ENCODE measurements around the gene UFD1.

The UFD1 gene, protein sequence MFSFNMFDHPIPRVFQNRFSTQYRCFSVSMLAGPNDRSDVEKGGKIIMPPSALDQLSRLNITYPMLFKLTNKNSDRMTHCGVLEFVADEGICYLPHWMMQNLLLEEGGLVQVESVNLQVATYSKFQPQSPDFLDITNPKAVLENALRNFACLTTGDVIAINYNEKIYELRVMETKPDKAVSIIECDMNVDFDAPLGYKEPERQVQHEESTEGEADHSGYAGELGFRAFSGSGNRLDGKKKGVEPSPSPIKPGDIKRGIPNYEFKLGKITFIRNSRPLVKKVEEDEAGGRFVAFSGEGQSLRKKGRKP

DNA sequence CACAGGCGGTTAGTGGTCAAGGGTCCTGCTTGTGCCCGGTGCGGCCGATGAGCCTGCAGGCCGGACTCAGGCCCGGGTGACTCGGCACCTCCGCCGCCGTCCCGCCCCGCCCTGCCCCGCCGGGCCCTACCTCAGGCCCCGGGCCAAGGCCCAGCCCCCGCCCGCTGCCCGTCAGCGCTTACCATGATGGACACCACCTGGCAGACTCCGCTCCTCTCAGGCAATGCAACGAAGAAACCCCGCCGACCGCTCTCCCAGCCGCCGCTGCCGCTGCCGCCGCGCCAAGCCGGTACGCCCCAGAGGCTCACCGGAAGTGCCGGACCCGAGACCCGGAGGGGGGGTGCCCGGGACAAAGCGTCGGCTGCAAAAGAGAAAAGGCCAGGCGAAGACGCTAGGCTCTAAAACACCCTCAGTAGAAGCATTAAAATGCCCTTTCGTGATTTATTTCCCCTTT, at the start of gene UFD1:
Gene UFD1, minus strand, starts transcription at position 293 of the 454 bp plus-strand sequence. Its CDS starts 108 bp downstream, at position 185.
- peak; percentile 80 for DNase-seq (ENCODE audit: low read depth)

DNA sequence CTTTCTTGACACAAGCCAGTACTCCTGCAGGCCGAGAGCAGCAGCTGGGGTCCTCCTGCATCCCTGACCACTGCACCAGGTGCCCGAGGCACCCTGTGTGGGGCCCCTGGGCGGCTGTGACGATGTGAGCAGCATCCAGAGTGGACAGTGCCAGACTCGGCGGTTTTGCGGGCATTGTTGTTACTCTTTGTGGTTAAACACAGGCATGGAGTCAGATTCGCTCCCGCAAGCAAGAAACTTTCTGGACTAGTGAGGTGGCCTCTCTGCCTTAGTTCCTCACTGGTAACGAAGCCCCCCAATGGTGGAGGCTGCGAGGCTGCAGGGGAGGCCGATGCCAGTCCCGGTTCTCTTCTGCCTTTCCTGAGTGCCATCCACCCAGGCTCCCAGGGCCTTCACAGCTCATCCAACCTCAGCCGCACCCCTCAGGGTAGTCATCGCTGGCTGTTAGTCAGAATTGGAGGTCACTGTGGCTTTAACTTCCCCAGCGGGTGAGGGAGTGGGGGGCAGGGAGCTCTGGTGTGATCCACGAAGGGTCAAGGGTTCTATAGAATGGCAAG, 48.9 kb upstream of the UFD1 start:
- no peak for DNase-seq (ENCODE audit: low read depth)

DNA sequence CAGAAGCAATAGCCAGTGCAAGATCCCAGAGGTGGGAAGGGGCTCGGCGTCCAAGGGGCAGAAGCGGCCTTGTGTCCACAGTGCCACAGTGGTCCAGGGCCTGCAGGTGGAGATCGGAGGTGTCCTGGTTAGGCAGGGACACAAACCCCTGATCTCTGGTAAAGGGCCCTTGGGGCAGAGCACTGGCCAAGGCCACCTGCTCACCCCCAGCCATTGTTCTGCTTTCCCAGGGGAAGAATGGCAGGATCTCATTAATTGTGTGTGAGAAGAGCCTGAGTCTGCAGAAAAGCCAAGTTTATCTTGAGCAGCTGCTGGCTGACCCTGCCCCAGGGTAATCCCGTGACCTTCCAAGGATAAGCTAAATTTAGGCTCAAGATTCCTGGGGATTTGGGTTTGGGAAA, 48.3 kb upstream of the UFD1 start:
- DNase-seq (ENCODE audit: low read depth): no peak

DNA sequence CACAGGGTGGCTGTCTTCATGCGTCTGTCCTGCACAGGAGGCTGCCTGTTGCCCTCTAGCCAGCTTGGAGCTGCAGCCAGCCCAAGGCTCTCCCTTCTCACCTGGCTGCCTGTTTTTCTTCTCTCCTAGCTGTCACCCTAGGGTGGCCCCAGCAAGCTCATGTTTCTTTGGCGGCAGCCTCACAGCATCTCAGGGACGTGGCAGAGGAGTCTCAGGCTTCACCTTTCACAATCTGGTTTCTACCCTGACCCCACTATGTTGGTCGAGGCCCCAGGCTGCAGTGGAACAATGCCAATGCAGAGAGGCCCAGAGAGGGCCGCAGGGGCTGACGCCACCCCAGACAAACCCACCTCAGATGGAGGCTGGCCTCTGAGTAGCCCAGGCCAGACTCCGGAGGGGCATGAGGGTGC, 47.7 kb upstream of the UFD1 start:
- no peak for DNase-seq (ENCODE audit: low read depth)

DNA sequence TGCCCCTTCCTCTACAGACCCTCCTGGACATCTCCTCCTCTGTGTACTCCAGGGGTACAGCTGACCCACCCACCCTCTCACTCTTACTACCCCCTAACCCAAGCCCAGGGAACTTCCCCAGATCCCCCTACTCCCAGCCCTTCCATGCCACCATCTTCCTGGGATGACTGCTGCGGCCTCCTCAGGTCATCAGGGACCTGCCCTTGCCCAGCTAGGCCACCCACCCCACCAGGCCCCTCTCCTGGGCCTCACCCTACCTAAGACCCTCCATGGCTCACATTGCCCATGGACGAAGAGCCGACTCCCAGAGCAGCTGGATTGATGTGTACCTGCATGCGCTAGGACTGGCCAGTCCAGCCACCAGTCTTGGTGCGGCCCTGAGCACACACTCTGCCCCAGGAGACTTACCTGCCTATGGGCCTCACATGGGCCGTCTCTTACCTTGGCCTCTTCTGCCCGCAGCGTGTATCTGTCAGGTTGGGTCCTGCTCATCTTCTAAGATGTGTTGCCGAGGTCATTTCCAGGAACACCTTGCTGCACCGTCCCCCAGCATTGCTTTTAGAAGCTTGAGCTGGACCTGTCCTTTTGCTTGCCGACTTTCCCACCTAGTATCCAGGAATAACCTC, 47.2 kb upstream of the UFD1 start:
- no peak for DNase-seq (ENCODE audit: low read depth)

DNA sequence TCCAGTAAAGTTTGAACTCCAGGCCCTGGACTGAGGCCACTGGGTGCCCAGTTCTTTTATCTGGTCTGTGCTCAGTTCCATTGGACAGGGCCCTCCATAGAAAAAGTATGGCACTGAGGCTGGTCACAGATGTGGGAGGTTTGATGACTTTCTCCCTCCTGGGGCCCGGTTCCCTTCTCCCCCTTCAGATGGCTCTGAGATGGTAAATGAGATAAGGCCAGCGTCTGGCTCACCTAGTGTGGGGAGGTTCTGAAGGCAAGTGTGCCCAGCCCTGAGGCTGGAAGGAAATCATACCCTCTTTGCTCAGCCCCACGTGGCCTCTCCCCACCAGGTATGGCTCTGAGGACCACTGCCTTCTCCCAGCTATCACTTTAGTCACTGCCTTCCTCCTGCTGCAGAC, 46.7 kb upstream of the UFD1 start:
- no peak for DNase-seq (ENCODE audit: low read depth)

DNA sequence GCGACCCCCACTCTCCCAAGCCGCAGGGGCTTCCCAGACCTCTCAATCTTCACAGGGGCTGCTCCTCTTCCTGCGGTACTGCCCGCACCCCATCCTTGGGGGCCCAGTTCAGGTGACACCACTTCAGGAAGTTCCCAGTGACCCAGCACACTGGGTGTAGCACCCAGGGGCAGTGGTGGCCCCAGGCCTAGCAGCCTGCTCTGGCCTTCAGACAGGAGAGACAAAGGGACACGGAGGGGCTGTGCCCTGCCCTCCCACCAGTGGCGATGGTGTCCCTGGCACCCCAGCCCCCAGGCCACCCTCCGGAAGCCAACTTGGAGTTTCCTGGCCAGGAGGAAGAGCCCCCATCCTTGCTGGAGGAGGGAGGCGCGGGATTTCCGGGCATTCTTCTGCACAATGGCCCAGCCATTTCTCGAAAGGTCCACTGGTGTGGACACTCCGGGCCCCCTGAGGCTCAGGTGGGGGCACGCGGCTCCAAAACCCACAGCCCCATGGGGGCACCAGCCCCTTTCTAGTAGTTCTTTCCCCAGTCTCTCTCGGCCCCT, 46.2 kb upstream of the UFD1 start:
- DNase-seq (ENCODE audit: low read depth): no peak

DNA sequence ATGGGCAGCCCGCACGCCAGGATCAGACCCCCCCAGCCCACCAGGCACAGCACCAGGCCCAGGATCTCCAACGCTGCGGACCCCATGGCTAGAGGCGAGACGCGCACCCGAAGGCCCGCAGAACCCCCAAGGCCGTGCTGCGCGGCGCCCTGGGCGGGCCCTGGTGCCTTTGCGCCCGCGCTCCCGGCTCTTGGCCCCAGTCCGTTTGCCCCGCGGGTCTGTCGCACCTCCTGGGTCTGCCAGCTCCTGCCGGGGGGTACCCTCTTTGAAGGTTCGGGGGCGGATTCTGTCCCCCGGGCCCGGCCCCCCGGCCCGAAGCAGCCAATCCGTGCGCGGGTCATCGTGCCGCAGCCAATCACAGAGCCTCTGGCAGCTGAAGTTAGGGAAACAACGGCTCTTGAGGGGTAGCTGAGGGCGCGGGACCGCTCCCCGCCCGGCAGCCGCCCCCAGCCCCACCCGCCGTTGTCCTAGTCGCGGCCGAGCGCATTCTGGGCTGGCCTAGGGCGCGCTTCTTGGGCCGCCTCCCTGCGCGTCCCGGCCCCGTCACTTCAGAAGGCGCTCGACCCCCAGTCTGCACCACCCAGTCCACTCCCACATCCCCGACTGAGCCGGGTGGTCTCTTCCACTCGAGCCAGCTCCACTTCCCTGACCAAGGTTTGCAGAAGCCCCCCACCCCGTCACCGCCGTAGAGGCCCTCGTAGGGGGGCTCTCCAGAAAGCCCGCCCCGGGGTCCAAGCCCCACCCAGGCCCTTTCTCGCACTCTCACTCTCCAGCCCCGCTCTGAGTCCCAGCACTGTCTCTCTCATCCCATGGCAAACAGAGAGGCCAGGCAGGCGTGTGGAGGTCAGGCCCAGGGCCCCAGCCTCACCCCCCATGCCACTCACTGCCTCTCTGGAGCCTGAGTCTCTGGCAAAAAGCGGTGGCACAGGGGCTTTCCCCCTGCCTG, 45.5 kb upstream of the UFD1 start, which contains the start of gene CLDN5:
Gene CLDN5, minus strand, starts transcription at position 241 of the 946 bp plus-strand sequence. Its CDS starts 155 bp downstream, at position 86.
- DNase-seq (ENCODE audit: low read depth): no peak

DNA sequence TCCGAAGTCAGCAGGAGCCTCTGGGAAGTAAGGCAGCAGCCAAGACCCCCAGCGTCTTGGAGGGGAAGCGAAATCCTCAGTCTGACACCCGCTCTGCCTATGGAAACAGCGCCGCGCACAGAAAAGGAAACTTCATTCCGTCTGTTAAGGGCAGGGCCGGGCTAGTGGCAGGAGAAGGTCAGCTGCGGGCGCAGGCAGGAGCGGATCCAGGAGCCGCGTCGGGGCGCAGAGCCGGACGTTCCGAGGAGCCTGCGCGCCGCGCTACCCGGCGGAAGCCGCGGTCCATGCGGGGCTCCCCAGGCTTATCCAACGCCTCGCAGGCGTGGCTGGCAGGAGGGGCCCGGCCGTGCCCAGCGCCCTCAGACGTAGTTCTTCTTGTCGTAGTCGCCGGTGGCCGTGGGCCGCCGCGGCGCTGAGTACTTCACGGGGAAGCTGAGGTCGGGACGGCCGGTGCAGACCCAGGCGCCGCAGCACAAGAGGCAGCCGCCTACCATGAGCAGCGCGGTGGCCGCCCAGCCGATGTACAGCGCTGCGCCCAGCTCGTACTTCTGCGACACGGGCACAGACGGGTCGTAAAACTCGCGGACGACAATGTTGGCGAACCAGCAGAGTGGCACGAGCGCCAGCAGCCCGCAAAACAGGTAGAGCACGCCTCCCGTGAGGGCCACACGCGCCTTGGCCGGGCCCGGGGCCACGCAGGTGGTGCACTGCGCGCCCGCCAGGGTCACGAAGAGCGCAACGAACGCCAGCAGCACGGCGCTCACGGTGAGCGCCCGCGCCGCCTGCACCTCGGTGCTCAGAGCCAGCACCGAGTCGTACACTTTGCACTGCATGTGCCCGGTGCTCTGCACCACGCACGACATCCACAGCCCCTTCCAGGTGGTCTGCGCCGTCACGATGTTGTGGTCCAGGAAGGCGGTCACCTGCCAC, 44.5 kb upstream of the UFD1 start:
- peak; percentile 7 for DNase-seq (ENCODE audit: low read depth)

DNA sequence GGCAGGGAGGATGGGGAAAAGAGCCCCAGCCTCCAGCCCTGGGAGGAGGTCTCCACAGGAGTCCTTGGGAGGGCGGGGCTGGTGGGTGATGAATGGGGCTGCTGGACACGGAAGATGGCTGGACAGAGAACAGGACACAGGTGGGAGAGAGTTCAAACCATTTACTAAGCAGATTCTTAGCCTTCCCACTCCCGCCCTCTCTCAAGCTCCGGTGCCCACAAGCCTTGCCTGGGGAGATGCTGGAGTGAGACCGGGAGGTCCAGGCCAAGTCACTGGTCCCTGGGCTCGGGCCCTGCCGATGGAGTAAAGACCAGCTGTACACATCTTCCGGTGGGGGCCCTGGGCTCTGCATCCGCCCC, 43.9 kb upstream of the UFD1 start:
- no peak for DNase-seq (ENCODE audit: low read depth)

DNA sequence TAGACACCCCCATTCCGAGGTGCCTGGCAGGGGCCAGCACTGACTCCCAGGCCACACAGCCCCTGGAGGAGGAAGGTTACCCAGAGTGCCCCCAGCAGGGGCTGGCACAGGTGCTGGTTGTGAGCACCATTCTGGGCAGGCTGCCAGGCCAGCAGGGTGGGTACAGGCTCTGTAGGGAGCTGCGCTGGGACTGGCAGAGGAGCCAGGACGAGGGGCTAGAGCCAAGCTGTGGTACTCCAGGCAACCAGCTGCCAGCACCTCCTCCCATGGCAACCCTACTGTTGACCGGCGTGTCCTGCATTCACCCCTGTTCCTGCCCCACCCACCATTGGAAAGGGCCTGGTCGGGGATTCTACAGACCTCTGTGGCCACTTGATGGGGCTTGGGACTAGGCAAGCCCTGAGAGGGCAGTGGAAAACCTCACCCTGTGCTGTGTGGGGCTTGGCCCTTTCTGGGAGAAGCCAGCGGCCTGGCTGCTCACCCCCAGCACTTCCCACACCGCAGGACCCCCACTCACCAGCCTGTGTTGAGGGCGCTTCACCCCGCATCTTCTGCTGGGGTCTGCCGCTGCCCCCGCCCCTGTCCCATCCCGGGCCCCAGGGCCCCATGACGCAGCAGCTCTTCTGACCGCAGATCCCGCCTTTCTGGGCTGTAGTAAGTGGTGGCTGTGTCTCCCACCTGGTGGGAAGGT, 43.3 kb upstream of the UFD1 start:
- no peak for DNase-seq (ENCODE audit: low read depth)

DNA sequence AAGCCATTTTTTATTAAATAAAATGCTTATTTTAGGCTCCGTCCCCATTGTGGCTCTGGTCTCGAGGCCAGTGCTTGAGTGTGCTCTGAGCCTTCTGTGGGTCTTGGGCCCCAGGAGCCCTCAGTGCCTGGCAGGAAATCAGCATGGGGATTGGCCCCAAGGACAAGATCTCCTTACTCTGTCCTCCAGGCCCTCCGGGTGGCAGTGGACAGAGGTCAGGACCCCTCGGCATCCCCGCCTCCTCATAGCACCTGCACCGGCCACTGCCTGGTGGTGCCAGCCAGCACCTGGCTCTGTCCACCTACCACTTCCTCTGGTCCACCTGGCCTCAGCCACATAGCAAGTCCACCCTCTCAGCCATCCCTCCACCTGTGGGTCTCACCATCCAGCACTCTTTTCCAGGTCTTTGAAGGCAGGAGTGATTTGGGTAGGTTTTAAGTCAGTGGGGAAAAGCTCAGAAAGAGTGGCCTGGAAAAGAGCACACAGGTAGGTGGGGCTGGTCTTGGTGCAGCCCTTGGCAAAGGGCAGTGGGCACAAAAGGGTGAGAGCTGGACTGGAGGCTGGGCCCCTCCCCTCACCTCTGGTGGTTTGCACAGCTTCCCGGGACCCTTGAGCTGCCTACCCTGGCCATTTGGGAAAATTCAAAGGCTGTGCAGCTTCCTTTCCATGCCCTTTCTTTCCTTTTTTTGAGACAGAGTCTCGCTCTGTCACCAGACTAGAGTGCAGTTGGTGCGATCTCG, 41.7 kb upstream of the UFD1 start:
- no peak for DNase-seq (ENCODE audit: low read depth)

DNA sequence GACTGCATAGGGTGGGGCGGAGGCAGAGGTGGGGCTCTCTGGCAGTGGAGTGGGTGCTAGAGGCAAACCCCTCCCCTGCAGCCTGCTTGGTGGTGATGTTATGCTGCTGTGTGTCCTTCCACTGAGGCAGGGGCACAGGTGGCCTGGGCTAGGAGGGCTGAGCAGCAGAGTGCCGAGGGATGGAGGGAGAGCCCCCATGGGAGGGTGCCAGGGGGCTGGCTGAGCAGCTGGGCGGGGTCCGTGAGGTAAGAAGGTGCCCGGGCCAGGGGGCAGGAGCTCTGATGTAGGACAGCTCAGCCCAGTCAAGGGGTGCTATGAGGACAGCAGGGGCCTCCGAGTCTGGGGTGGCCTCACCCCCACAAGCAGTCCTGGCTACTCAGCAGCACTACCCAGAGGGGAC, 41.0 kb upstream of the UFD1 start:
- no peak for DNase-seq (ENCODE audit: low read depth)

DNA sequence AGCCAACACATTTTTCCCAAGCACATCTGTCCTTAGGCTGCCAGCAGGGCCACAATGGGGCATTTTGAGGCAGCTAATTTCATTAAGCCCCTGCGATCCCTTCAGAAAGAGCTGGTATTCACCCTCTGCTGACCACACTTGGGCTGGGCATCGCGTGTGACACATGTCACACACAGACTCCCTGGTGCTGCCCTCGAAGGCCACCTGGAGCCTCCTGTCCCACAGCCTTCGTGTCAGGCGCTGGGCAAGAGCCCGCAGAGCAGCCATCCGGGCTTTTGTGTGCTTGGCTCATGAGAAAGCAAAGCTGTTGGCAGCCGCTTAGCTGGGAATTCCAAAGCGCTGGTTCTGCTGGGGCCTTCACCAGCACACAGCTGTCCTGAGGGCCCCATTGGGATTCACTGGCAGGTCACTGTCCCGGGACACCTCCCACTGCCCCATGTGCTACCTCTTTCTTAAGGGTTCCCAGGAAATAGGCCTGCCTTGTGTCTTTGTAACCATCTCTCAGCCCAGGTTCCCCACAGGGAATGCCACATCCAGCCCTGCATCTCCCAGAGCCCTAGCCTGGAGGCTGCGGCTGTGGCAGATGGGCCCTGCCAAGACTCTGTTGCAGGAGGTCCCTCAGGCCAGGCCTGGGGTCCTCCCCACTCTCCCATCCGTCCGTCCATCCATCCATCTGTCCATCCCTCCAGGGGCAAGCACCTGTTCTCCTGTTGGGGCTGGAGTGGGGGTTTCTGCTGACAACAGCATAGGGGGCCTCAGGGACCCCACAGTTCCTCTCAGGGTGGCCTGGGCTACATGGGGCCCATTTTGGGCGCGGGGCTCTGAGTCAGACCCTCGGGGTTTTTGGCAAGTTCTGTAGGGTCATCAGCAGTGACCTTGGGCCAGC, 40.3 kb upstream of the UFD1 start:
- DNase-seq (ENCODE audit: low read depth): no peak

DNA sequence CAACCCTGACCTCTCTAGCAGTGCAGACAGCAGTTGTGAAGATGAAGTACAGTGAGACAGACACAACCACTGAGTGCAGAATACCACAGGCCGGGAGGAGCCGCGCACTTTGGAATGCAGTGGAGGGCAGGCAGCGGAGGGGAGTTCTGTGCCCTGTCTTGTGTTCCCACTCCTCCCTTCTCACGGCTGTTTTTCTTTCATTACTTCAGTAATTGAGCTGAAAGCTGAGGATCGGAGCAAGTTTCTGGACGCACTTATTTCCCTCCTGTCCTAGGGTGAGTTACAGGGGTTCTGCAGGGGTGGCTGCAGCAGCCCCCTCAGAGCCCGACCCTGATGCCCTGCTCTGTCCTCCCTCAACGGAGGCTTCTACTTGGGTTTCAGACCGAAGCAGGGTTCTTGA, 39.6 kb upstream of the UFD1 start:
- no peak for DNase-seq (ENCODE audit: low read depth)

DNA sequence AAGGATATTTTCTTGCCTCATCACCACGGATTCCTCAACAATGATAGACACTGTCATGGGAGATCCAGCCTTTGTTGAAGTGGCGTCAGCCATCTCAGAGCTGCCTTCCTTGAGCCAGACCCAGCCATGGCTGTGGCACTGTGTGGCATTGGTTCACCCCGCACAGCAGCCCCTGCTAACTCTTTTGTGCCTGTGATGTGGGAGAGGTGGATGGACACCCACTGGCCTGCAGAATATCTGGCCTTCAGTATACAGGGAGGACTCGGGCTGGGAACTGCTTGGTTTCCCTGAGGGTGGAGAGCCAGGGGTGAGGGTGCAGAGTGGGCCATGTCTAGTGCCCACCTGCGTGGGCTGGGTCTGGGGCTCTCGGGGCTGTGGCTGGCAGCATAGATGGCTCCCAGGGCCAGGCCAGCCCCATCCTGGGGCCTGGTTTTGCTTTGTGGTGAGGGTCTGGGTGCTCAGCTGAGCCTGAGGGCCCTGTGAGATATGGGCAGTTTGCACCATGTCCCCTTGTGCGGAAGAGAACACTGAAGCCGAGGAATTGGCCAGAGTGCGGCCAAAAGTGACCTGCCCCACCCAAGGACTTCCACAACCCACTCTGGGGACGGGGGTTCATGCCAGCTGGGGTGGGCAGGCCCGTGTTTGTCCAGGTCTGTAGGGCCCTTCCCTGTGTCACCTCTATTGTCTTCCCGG, 39.1 kb upstream of the UFD1 start:
- DNase-seq (ENCODE audit: low read depth): no peak

DNA sequence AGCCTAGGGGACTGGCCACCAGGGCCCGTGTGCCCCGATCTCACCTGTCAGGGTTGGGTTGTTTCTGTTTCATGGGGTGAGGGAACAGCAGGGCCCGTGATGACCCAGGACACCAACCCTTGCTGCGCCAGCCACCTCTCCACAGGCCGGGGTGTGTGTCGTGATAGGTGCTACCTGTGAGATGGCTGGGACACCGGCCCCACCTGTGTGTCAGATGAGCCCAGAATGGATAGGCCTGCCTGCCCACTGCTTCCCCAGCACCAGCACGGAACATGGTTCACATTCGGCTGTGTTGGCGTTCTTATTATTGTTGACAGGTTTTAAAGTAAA, 38.1 kb upstream of the UFD1 start:
- DNase-seq (ENCODE audit: low read depth): no peak
